ACC112 (cell line): ENCODE results near the gene KIF13A.
"Not testable (repeated sequence)": the region's sequence is repeated elsewhere in the genome, so short reads cannot be mapped to it uniquely, and the experiment has no call there.

Experiments
- H2AFZ ChIP-seq: fragments of 200-600 bp; sonication (generic); one replicate; pipeline ENCODE4 v1.6.0; 2017; ENCODE audit warnings: antibody characterized with exemption, low read length; ENCODE audit not compliant: unreplicated experiment
- H3K27ac ChIP-seq: fragments of 200-600 bp; sonication (generic); 2 replicates; pipeline ENCODE4 v1.5.1; 2014; ENCODE audit warnings: low read depth, mild to moderate bottlenecking, antibody characterized with exemption, low read length, moderate library complexity
- H3K27me3 ChIP-seq: fragments of 200-600 bp; sonication (generic); 2 replicates; pipeline ENCODE4 v1.6.1; 2014; ENCODE audit warnings: mild to moderate bottlenecking, antibody characterized with exemption, low read length, moderate library complexity, mixed read lengths; ENCODE audit not compliant: insufficient read depth
- H3K36me3 ChIP-seq: fragments of 200-600 bp; sonication (generic); 2 replicates; pipeline ENCODE4 v1.6.1; 2016; ENCODE audit warnings: mild to moderate bottlenecking, antibody characterized with exemption, low read length, moderate library complexity, mixed read lengths; ENCODE audit not compliant: insufficient read depth
- H3K4me1 ChIP-seq: fragments of 200-600 bp; sonication (generic); one replicate; pipeline ENCODE4 v1.6.1; 2016; ENCODE audit warnings: low read length, mixed read lengths; ENCODE audit not compliant: insufficient read depth, unreplicated experiment, control insufficient read depth
- H3K4me3 ChIP-seq: fragments of 200-600 bp; sonication (generic); 2 replicates; pipeline ENCODE4 v1.5.1; 2014; ENCODE audit warnings: mild to moderate bottlenecking, low read depth, low read length
- H3K79me2 ChIP-seq: fragments of 200-600 bp; sonication (generic); one replicate; pipeline ENCODE4 v1.6.0; 2016; ENCODE audit warnings: low read length; ENCODE audit not compliant: control insufficient read depth, unreplicated experiment, insufficient read depth

Gene KIF13A

GRCh38 chr6:18021166-18021850 lies 33.9 kb upstream of the KIF13A start:
- H3K4me3 ChIP-seq: no peak overlapping the region
- H3K27ac ChIP-seq: no peak overlapping the region
- H3K79me2 ChIP-seq: no peaks in the 10 kb centered on the region
- H3K27me3 ChIP-seq: no peaks in the 10 kb centered on the region
- H3K4me1 ChIP-seq: peaks cover 12% of the 10 kb centered on the region
- no peak overlapping the region for H2AFZ ChIP-seq
- H3K36me3 ChIP-seq: no peaks in the 10 kb centered on the region

GRCh38 chr6:18020545-18020944 lies 33.1 kb upstream of the KIF13A start:
- H3K4me3 ChIP-seq, H3K79me2 ChIP-seq, H2AFZ ChIP-seq, H3K36me3 ChIP-seq, H3K27ac ChIP-seq, H3K27me3 ChIP-seq: not testable (repeated sequence)
- peaks cover 12% of the 10 kb centered on the region for H3K4me1 ChIP-seq

- H3K4me1 ChIP-seq: peaks cover 12% of the 10 kb centered on the region
- no peak overlapping the region for H3K4me3 ChIP-seq
- H2AFZ ChIP-seq: no peak overlapping the region
- no peaks in the 10 kb centered on the region for H3K36me3 ChIP-seq
- no peak overlapping the region for H3K27ac ChIP-seq
- no peaks in the 10 kb centered on the region for H3K27me3 ChIP-seq
- H3K79me2 ChIP-seq: no peaks in the 10 kb centered on the region
These were observed 32.4 kb upstream of the KIF13A start for GRCh38 chr6:18019539-18020534.

- not testable (repeated sequence) for H3K4me3 ChIP-seq, H3K36me3 ChIP-seq, H3K79me2 ChIP-seq, H3K27me3 ChIP-seq, H3K27ac ChIP-seq, H2AFZ ChIP-seq
- H3K4me1 ChIP-seq: peaks cover 12% of the 10 kb centered on the region
These were observed 31.7 kb upstream of the KIF13A start for GRCh38 chr6:18019133-18019532.

GRCh38 chr6:18016698-18017097 lies 29.3 kb upstream of the KIF13A start:
- Histone ChIP-seq H3K4me3 (no peak overlapping the region), H3K79me2 (no peaks in the 10 kb centered on the region), H3K27ac (no peak overlapping the region), H3K27me3 (no peaks in the 10 kb centered on the region), H2AFZ (no peak overlapping the region), H3K36me3 (no peaks in the 10 kb centered on the region), H3K4me1 (no peaks in the 10 kb centered on the region)

- Histone ChIP-seq H3K27ac (no peak overlapping the region), H3K27me3 (no peaks in the 10 kb centered on the region), H3K36me3 (no peaks in the 10 kb centered on the region), H3K4me1 (no peaks in the 10 kb centered on the region), H2AFZ (no peak overlapping the region), H3K79me2 (no peaks in the 10 kb centered on the region), H3K4me3 (no peak overlapping the region)
These were observed 28.7 kb upstream of the KIF13A start for GRCh38 chr6:18016133-18016532.

GRCh38 chr6:18011287-18011686 lies 23.9 kb upstream of the KIF13A start:
- H3K4me3 ChIP-seq: no peak overlapping the region
- H2AFZ ChIP-seq: no peak overlapping the region
- H3K4me1 ChIP-seq: no peaks in the 10 kb centered on the region
- no peaks in the 10 kb centered on the region for H3K79me2 ChIP-seq
- no peaks in the 10 kb centered on the region for H3K36me3 ChIP-seq
- H3K27ac ChIP-seq: no peak overlapping the region
- no peaks in the 10 kb centered on the region for H3K27me3 ChIP-seq

- H3K27ac ChIP-seq, H3K4me3 ChIP-seq, H3K36me3 ChIP-seq, H3K79me2 ChIP-seq, H3K4me1 ChIP-seq, H2AFZ ChIP-seq, H3K27me3 ChIP-seq: not testable (repeated sequence)
These were observed 23.1 kb upstream of the KIF13A start for GRCh38 chr6:18010540-18010939.

- H3K4me1 ChIP-seq: no peaks in the 10 kb centered on the region
- H3K4me3 ChIP-seq: no peak overlapping the region
- H2AFZ ChIP-seq: no peak overlapping the region
- H3K36me3 ChIP-seq: no peaks in the 10 kb centered on the region
- no peak overlapping the region for H3K27ac ChIP-seq
- no peaks in the 10 kb centered on the region for H3K27me3 ChIP-seq
- no peaks in the 10 kb centered on the region for H3K79me2 ChIP-seq
These were observed 17.0 kb upstream of the KIF13A start for GRCh38 chr6:18004256-18004985.

GRCh38 chr6:17999425-17999824 lies 12.0 kb upstream of the KIF13A start:
- no peaks in the 10 kb centered on the region for H3K4me1 ChIP-seq
- H2AFZ ChIP-seq: no peak overlapping the region
- no peak overlapping the region for H3K4me3 ChIP-seq
- H3K79me2 ChIP-seq: no peaks in the 10 kb centered on the region
- H3K27me3 ChIP-seq: no peaks in the 10 kb centered on the region
- H3K27ac ChIP-seq: no peak overlapping the region
- no peaks in the 10 kb centered on the region for H3K36me3 ChIP-seq
